Peyer's patch (tissue), 4 donors: ENCODE measurements around the gene ANXA2. TPM values are rescaled to one million over a fixed set of nuclear protein-coding genes. Genes with fewer than 3 reads are reported as not detected.

Experiments
- DNase-seq, 3 donors: peaks; one replicate each; pipeline ENCODE4 v3.0.0-alpha.2; 2017 to 2019
- H3K27ac ChIP-seq, 4 donors: fragments of 200-600 bp; sonication (generic); one replicate each; pipeline ENCODE4 v1.5.1; 2016 to 2019
- H3K27me3 ChIP-seq, 2 donors: fragments of 200-600 bp; sonication (generic); one replicate each; pipeline ENCODE4 v1.5.1; 2019
- H3K36me3 ChIP-seq, 3 donors: fragments of 200-600 bp; sonication (generic); one replicate each; pipeline ENCODE4 v1.5.1; 2016 to 2019
- H3K4me1 ChIP-seq, 4 donors: fragments of 200-600 bp; sonication (generic); one replicate each; pipeline ENCODE4 v1.5.1; 2016 to 2019
- H3K4me3 ChIP-seq, 4 donors: fragments of 200-600 bp; sonication (generic); 1 replicate in 3 of 4; 2 replicates in 1 of 4; pipeline ENCODE4 v1.5.1; 2016 to 2019; ENCODE audit warnings: mild to moderate bottlenecking in 1 of 4
- H3K9me3 ChIP-seq, 4 donors: fragments of 200-600 bp; sonication (generic); one replicate each; pipeline ENCODE4 v1.5.1; 2016 to 2019; ENCODE audit warnings: mild to moderate bottlenecking in 1 of 4
- POLR2A ChIP-seq, 2 donors: fragments of 450-650 bp; IDR thresholded peaks; one replicate each; pipeline ENCODE4 v1.5.1; 2017; ENCODE audit warnings: antibody characterized with exemption in 2 of 2, mild to moderate bottlenecking in 2 of 2, moderate library complexity in 2 of 2
- total RNA-seq, 4 donors: library from RNA; depleted of rRNA; stranded (reverse); fragments of >200 nt; gene quantifications; one replicate each; pipeline ENCODE4 v1.1.0, GENCODE V29; 2016
- TF ChIP-seq, protein P1 (sequence below), 6 experiments: fragments of 450-650 bp in 4 of 6; fragments of 200-600 bp in 2 of 6; sonication (generic) in 1 of 6; IDR thresholded peaks; one replicate each; pipeline ENCODE4 v1.5.1; 2017 to 2019; ENCODE audit warnings: antibody characterized with exemption in 6 of 6, mild to moderate bottlenecking in 3 of 6, moderate library complexity in 1 of 6

ANXA2 gene
- total RNA-seq, 4 donors from 2014 or later: 564 to 802 (median 681) TPM

- no peaks in the 10 kb centered on the region for H3K36me3 ChIP-seq
- H3K27me3 ChIP-seq: no peaks in the 10 kb centered on the region
- no peak overlapping the region for H3K4me3 ChIP-seq
- H3K27ac ChIP-seq: no peak overlapping the region
- DNase-seq: no peak
- TF ChIP-seq POLR2A (IDR thresholded peaks at IDR 0.05): no peak
- TF ChIP-seq, protein P1, sequence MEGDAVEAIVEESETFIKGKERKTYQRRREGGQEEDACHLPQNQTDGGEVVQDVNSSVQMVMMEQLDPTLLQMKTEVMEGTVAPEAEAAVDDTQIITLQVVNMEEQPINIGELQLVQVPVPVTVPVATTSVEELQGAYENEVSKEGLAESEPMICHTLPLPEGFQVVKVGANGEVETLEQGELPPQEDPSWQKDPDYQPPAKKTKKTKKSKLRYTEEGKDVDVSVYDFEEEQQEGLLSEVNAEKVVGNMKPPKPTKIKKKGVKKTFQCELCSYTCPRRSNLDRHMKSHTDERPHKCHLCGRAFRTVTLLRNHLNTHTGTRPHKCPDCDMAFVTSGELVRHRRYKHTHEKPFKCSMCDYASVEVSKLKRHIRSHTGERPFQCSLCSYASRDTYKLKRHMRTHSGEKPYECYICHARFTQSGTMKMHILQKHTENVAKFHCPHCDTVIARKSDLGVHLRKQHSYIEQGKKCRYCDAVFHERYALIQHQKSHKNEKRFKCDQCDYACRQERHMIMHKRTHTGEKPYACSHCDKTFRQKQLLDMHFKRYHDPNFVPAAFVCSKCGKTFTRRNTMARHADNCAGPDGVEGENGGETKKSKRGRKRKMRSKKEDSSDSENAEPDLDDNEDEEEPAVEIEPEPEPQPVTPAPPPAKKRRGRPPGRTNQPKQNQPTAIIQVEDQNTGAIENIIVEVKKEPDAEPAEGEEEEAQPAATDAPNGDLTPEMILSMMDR (IDR thresholded peaks at IDR 0.05): no peak
- no peaks in the 10 kb centered on the region for H3K9me3 ChIP-seq
- H3K4me1 ChIP-seq: no peaks in the 10 kb centered on the region
These were observed 80.8 kb downstream of the ANXA2 start for GRCh38 chr15:60316961-60317360.

DNA sequence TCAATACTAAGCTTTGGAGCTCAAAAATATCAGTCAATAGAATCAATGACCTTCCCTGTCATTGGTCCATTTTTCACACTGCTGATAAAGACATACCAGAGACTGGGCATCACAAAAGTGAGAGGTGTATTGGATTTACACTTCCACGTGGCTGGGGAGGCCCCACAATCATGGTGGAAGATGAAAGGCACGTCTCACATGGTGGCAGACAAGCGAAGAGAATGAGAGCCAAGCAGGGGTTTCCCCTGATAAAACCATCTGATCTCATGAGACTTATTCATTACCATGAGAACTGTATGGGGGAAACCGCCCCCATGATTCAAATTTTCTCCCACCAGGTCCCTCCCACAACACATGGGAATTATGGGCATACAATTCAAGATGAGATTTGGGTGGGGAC lies 81.9 kb downstream of the ANXA2 start:
- H3K27me3 ChIP-seq: no peaks in the 10 kb centered on the region
- H3K4me1 ChIP-seq: no peaks in the 10 kb centered on the region
- no peaks in the 10 kb centered on the region for H3K9me3 ChIP-seq
- no peak overlapping the region for H3K27ac ChIP-seq
- no peak overlapping the region for H3K4me3 ChIP-seq
- TF ChIP-seq, protein P1 (IDR thresholded peaks at IDR 0.05): no peak
- TF ChIP-seq POLR2A (IDR thresholded peaks at IDR 0.05): no peak
- H3K36me3 ChIP-seq: no peaks in the 10 kb centered on the region
- no peak for DNase-seq

- no peak overlapping the region for H3K27ac ChIP-seq
- no peak overlapping the region for H3K4me3 ChIP-seq
- H3K4me1 ChIP-seq: no peaks in the 10 kb centered on the region
- no peaks in the 10 kb centered on the region for H3K9me3 ChIP-seq
- TF ChIP-seq, protein P1 (IDR thresholded peaks at IDR 0.05): no peak
- no peak for TF ChIP-seq POLR2A (IDR thresholded peaks at IDR 0.05)
- no peaks in the 10 kb centered on the region for H3K36me3 ChIP-seq
- DNase-seq: no peak
- H3K27me3 ChIP-seq: no peaks in the 10 kb centered on the region
These were observed 83.9 kb downstream of the ANXA2 start for GRCh38 chr15:60313906-60314305.

GRCh38 chr15:60307034-60307433 lies 90.8 kb downstream of the ANXA2 start:
- H3K27ac ChIP-seq: no peak overlapping the region
- no peaks in the 10 kb centered on the region for H3K36me3 ChIP-seq
- DNase-seq: no peak
- no peaks in the 10 kb centered on the region for H3K27me3 ChIP-seq
- TF ChIP-seq POLR2A (IDR thresholded peaks at IDR 0.05): no peak
- TF ChIP-seq, protein P1 (IDR thresholded peaks at IDR 0.05): no peak
- H3K4me3 ChIP-seq: no peak overlapping the region
- H3K9me3 ChIP-seq: no peaks in the 10 kb centered on the region
- no peaks in the 10 kb centered on the region for H3K4me1 ChIP-seq

DNA sequence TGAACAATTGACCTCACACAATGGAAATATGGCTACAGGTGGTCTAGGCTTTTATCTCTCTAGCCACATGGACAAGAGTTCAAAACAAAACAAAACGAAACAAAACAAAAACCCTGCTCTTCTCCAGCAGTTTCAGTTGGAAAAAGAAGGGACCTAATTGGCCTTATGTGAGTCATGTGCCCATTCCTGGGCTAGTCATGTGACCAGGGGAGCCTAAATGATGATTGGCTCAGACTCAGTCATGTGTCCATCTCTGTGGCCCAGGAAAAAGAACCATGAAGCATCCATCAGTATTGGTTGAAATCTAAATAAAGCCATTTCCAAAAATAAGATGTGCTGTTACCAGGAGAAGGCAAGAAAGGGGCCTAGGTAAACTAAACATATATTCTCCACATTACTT lies 96.8 kb downstream of the ANXA2 start:
- peaks cover 0 to 9% (median 0%) of the 10 kb centered on the region in 4 donors for H3K4me1 ChIP-seq
- TF ChIP-seq, protein P1 (IDR thresholded peaks at IDR 0.05): no peak
- no peak for TF ChIP-seq POLR2A (IDR thresholded peaks at IDR 0.05)
- no peaks in the 10 kb centered on the region for H3K36me3 ChIP-seq
- no peaks in the 10 kb centered on the region for H3K27me3 ChIP-seq
- H3K9me3 ChIP-seq: no peaks in the 10 kb centered on the region
- no peak overlapping the region for H3K4me3 ChIP-seq
- no peak overlapping the region for H3K27ac ChIP-seq
- DNase-seq: no peak

DNA sequence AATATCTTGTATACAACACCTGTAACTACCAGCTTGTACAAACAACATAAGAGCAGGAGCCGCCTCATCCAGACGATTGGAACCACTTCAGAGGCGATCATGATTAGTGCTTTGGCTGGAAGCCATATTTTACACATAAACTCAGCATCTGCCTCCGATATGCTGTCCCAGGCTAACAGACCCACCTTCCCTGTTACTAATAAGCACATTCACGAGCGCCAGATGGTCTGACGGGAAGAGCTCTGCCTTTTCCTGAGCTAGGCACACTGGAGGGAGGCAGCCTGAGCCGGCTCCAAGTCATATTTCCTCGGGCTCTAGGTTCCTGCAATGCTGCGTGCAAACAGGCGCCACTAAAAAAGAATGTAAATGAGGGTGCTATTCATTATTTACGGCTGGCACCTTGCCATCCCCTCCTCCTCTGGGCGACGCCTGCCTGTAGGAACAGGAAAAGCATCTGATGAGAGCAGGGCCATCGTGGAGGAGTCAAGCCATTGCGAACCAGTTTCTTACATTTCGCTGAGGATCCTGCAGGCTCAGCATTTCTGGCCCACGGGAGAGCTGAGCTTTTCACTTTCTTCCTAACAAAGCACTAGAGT lies 98.2 kb downstream of the ANXA2 start:
- TF ChIP-seq POLR2A (IDR thresholded peaks at IDR 0.05): no peak
- TF ChIP-seq, protein P1 (IDR thresholded peaks at IDR 0.05): peak in 4 of 6 experiments; percentile 10 to 44 (median 38)
- Histone ChIP-seq H3K27ac (no peak overlapping the region), H3K4me1 (peaks cover 0 to 9% (median 0%) of the 10 kb centered on the region in 4 donors), H3K9me3 (no peaks in the 10 kb centered on the region), H3K4me3 (no peak overlapping the region), H3K27me3 (no peaks in the 10 kb centered on the region), H3K36me3 (no peaks in the 10 kb centered on the region)
- peak in 2 of 3 donors; percentile 58 to 62 for DNase-seq
